ENCODE results near the gene MYB.

The MYB gene

GRCh38 chr6:135256866-135257265 lies 75.8 kb downstream of the MYB start:
- DNase-seq: no peak

- no peak for DNase-seq
These were observed 76.7 kb downstream of the MYB start for GRCh38 chr6:135257631-135258405.

- DNase-seq: no peak
These were observed 77.9 kb downstream of the MYB start for GRCh38 chr6:135258970-135259369.

DNA sequence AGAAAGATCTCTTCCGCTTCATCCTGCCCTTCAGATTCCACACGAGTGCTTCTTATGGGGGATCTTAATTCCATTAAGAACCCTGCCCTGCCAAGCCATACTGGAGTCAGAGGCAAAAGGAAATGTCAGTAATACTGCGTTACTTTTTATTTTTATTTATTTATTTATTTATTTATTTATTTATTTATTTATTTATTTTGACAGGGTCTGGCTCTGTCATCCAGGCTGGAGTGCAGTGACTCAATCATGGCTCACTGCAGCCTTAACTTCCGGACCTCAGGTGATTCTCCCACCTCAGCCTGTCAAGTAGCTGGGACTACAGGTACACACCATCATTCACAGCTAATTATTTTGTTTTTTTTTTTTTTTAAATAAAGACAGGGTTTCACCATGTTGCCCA lies 79.5 kb downstream of the MYB start:
- DNase-seq: no peak

DNA sequence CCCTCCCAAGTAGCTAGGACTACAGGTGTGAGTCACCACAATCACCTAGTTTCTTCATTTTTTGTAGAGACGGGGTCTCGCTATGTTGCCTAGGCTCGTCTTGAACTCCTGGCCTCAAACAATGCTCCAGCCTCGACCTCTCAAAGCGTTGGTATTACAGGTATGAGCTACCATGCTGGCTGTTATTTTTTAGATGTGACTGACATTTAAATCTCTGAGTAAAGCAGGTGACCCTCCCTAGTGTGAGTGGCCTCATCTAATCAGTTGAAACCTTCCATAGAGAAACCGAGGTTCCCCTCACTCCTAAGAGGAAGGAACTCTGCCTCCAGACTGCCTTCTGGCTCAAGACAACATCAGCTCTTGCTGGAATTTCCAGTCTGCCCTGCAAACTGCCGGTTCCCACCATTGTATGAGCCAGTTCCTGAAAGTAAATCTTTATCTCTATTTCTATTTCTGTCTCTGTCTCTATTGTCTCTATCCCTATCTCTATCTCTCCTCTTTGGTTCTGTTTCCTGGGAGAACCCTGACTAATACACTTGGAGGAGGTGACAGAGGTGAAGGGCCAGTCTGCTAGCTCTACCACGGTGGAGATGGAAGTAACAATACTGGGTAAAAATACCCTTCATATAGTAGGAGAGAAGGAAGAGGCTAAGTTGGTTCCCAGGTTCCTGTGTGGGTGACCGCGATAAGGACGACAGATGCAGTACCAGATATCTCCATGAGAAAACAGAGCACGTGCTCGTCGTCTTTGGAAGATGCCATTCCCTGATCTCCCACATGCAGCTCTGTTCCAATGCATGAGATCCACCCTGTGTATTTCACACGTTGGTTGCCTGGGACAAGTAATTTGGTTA lies 81.0 kb downstream of the MYB start:
- DNase-seq: no peak

- no peak for DNase-seq
These were observed 84.2 kb downstream of the MYB start for GRCh38 chr6:135265278-135265677.

- DNase-seq: no peak
These were observed 85.6 kb downstream of the MYB start for GRCh38 chr6:135266675-135267074.

- DNase-seq: no peak
These were observed 86.0 kb downstream of the MYB start for GRCh38 chr6:135267085-135267484.

DNA sequence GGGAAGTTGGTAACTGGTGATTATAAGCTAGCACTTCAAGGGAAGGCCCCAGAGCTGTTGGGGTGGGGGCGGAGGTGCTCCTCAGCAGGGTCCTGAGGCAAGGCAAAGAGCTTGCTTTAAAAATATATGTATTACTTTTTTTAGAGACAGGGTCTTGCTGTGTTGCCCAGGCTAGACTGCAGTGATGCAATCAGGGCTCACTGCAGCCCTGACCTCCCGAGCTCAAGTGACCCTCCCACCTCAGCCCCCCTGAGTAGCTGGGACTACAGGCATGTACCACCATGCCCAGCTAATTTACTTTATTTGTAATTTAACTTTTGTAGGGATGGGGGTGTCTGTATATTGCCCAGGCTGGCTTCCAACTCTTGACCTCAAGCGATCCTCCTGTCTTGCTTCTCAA lies 87.2 kb downstream of the MYB start:
- DNase-seq: no peak

DNA sequence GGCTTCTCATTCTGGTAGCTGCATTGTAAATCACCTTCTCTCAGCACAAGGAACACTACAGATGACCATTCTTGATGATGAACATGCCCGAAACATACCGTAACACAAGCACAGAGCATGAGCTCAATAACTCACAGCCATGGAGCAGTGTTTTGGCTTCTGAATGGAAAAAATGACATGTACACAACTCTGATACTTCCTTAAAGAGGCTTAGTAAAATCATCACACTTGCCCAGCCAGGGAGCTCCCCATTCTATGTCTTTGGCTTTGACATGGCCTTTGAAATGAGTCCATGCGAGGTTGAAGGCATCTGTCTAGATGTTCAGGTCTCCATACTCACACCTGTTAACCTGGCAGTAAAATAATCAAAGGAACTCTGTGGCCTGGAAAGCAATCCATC lies 87.6 kb downstream of the MYB start:
- DNase-seq: no peak

Data from midbrain (tissue), 1 donor.